T follicular helper cell (primary cell): ENCODE measurements around the gene PAIP2.
"Not testable (repeated sequence)": the region's sequence is repeated elsewhere in the genome, so short reads cannot be mapped to it uniquely, and the experiment has no call there.

Source experiments
- DNase-seq: peaks from one replicate; pipeline ENCODE4 v3.0.0-alpha.2; 2020; ENCODE audit warnings: low read depth

The PAIP2 gene

DNA sequence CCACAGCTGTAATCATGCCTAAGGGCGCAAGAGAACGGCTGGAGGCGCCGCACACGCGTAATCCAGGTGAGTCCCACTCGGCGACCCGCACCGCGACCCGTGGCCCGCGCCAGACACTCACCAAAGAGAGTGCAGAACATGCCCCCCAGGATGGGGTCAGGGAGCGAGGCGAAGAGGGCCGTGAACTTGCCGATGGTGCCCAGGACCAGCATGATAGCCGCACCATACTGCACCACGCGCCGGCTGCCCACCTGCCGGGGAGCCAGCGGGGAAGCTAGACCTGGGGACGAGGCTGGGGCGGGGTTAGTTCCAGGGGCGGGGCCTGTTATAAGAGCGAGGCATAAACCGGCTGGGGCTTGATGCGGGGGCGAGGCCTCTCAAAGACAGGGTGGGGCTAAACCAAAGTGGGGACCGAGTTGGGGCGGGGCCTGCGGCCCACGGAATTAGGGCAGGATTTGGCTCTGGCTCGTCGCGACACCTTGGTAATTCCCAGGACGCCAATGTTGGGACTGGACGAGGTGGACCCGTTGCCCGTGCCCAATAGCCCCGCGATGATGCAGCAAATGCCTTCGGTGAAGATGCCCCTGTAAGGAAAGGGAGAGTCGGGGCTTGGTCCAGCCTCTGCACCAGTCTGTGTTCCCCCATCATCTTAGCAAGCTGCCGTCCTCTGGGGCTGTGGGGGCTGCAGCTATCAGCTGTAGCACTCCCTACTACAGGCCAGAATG is 36.6 kb downstream of the PAIP2 start:
- DNase-seq: no peak

- no peak for DNase-seq
Measured at GRCh38 chr5:139378941-139379361, 37.3 kb downstream of the PAIP2 start.

GRCh38 chr5:139379626-139380449 is 38.2 kb downstream of the PAIP2 start:
- DNase-seq: no peak

GRCh38 chr5:139381837-139382761 is 40.4 kb downstream of the PAIP2 start:
- DNase-seq: no peak

DNA sequence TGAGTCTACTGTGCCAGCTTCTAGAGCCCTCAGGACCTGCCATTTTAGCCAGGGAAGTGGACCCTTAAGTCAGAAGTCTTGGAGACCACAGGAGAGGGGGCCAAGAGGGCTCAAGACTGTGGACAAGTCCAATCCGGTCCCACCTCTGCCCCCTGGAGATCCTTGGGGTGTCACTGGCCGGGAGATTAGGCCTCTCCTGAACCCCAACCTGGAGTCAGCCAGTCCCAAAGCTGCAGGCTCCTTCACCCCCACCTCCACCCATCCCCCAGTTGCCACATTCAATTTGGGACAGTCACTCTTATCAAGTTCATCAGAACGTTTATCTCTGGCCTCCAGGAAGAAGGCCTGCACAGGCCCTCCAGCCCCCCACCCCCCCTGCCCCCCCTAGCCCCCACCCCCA is 41.2 kb downstream of the PAIP2 start:
- no peak for DNase-seq

DNA sequence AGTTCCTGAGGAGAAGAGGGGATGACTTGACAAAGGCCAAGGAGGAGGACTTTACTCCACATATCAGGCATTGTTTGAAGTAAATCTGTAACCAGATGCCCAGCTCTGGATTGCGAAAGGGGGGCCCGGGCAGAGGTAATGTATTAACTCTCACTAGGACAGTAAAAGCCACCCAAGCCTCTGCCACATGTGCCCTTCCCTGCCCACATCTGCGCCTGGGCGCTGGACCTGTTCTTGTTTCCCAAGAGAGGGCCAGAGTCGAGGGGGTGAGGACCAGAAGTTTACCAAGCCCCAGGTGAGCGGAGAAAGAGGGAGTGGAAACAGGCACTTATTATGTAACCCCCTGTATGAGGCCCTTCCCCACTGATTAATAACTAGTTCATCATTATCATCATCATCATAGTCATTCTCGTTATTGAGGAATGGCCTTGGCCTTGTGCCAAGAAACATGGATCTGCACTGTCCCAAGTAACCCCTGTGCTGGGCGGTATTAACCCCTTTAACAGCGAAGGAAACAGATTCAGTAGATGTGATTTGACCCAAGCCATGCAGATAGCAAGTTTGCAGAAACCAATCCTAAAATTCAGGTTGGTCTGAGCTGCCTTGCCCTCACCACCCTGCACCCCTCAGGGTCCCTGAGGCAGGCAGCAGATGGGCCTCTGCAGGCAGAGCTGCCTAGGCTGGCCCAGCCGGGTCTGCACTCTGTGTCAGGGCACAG is 41.8 kb downstream of the PAIP2 start, which contains the start of gene SLC23A1:
Gene SLC23A1, minus strand, starts transcription at position 23 of the 718 bp plus-strand sequence. CDS start 44 bp downstream, outside the sequence.
- DNase-seq: no peak

DNA sequence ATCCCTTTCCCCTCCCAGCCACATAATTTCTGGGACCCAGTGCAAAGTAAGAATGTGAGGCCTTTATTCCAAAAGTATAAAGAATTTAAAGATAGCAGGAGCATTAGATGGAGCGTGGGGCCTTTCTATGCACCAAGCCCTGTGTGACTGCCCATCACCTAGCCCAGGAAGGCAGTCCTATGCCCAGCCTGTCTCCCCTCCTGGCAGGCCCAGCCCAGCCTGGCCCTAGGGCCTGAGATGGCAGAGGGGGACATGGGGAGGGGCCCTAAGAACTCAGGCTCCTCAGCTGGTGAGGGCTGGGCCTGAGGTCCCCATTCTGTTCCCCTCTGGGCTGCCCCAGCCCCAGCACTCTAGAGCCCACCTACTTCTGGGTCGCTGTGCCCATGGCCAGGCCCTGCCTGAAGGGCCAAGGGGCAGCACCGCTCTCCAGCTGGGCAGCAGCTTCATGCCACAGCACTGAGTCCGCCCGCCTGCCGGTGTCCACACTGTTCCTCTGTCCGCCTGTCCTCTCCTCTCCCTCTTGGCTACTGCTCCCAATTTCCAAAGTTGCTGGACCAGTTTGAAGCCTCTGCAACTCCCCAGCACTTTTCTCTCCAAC is 42.4 kb downstream of the PAIP2 start:
- no peak for DNase-seq

GRCh38 chr5:139384591-139385051 is 43.0 kb downstream of the PAIP2 start:
- DNase-seq: no peak

DNA sequence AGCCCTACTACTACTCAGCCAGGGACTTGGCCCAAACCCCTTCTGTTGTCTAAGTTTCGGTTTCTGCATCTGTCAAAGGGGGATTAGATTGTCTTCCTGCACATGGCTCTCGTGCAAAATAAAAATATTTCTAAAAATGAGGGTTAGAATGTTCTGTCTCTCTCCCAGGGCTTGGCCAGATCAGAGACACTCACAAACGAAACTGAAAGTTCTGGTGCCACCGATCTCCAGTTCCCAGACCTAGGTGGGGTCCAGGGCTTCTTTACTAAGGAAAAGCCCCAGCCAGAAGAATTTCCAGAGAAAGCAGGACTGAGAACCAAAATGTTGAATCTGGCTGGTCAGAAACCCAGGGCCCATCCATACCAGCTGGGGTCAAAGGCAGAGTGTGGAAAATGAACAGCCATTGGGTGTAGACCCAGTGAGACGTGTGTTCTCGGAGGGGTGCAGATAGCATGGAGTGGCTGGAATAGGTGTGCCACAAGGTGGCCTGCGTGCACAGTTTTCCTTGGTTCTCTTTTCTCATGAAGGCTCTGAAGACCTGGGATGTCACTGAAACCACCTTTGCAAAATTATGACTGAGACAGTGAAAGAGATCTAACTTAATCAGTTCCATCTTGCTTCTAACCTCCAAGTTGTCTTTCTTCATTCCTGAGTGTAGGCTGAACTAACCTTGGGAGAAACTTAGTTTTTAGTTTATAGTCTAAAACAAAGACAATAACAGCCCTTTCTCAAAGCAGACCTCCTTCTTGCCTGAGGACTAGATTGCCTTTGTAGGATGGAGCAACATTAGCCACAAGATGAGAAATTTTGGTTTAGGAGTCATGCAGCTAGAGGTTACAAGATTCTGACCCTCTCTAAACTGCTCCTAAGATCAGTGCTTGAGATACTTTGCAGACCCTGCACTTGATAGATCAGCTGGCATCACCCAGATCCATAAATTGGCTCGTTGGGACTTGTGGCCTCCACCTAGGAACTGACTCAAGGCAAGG is 43.7 kb downstream of the PAIP2 start:
- no peak for DNase-seq

- no peak for DNase-seq
Measured at GRCh38 chr5:139386050-139386438, 44.4 kb downstream of the PAIP2 start.

DNA sequence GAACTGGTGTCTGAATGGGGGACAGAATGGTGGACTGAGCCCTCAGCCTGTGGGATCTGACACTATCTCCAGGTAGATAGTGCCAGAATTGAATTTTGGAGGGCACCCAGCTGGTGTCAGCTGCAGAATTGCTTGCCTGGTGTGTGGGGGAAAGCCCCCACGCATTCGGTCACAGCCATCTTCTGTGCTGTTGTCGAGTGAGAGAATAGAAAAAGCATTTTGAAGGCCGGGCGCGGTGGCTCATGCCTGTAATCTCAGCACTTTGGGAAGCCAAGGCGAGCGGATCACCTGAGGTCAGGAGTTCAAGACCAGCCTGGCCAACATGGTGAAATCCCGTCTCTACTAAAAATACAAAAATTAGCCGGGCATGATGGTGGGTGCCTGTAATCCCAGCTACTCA is 45.3 kb downstream of the PAIP2 start:
- not testable (repeated sequence) for DNase-seq

GRCh38 chr5:139387611-139388197 is 46.0 kb downstream of the PAIP2 start:
- DNase-seq: no peak

DNA sequence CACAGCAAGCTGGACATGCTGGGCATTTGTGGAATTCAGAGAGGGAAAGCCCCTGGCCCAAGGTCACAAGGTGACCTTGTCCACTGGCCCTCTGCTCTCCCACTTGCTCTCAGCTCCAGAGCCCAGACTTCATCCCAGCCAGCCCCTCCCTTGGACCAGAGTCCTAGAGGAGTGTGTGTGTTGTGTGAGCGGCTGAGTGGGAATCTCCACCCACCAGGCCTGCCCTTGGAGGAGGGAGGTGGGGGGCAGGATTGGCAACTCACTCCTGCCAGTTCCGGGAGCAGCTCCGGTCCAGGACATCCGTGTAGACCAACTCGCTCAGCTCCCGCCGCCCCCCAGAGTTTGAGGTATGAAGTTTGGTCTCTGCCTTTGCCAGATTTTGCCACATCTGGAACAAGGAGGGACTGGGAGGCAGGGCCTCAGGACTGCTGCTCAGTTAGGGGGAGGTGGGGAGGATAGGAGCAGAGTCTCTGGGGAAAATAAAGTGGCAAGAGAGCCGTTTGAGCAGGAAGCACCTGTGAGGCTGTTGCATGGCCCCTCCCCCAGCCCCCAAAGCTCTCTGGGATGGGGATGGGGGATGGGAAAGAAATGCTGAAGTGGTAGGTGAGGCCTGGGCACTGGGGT is 46.7 kb downstream of the PAIP2 start:
- no peak for DNase-seq

- DNase-seq: peak; percentile 12
Measured at GRCh38 chr5:139389701-139390638, 48.3 kb downstream of the PAIP2 start, which contains the start of gene MZB1. Gene MZB1 (minus strand): TSS chr5:139389913. CDS start chr5:139389856, 57 bp downstream.

DNA sequence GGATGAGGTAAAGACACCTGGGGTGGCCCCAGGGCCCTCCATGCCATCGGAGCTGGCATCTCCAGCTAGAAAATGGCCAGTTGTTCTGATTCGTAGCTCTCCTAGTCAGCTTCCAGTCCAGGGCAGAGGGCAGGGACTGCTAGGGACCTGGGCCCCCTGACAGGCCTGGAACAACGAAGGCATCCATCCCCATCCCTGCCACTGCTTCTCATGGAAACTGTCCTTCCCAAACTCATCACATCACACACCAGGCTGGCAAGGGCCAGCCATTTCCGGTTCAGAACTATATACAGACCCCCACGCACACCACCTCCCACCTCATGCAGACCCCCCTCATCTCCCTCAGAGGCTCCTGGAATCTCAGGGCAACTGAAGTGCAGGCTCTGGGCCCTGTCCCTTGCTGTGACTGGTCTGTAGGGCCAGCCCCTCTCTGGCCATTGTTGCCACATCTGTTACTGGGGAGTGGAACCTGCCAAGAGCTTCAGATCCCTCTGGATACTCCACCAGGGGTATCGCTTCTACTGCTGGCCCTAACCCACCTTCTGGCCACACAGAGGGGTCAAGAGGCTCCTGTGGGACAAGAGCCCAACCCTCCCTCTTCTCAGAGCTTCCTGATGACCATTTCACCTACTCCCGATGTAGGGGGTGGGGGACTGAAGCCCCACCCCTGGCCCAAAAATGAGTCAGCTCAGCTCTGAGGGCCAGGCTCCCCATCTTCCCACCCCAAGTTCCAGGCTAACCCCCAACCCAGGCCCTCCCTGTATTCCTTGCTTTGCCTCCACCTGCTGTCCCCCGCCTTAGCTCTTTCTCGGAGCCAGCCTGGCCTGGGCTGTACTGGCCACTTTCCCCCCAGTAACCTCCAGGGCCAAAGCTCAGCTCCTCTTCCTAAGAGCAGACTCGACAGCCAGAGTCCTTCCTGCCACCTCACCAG is 49.2 kb downstream of the PAIP2 start:
- no peak for DNase-seq

- DNase-seq: no peak
Measured at GRCh38 chr5:139391570-139392323, 50.1 kb downstream of the PAIP2 start.
